Measurements from ENCODE around the gene TBL1X. TPM values are rescaled to one million over a fixed set of nuclear protein-coding genes. Genes with fewer than 3 reads are reported as not detected.
"Not testable (repeated sequence)": the region's sequence is repeated elsewhere in the genome, so short reads cannot be mapped to it uniquely, and the experiment has no call there.

The TBL1X gene
- total and polyA plus RNA-seq, 7 donors = 6.5 to 25.8 (median 16.1) TPM

DNA sequence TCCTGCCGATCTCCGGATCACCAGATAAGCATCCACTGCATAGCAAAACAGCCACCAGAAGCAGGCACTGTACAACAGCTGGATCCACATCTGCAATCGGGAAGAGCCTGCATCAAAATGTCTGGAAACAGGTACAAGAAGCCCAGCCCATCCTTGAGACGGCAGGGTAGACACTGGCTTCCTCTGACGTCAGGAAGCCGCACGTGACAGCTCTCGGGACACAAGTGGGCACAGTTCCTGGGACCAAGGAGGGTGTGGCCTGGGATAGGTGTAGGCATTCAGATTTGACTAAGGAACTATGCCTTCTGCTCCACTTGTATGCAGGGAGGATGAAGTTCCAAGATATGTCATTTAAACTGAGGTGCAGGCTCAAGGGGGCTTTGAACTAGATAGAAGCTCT is 294.5 kb downstream of the TBL1X start:
- Histone ChIP-seq H3K36me3 (no peaks in the 10 kb centered on the region), H3K4me1 (no peaks in the 10 kb centered on the region), H3K9me3 (no peaks in the 10 kb centered on the region), H3K27ac (no peak overlapping the region), H3K4me3 (no peak overlapping the region), H3K27me3 (no peaks in the 10 kb centered on the region)
- DNase-seq = no peak
- intact Hi-C loops (cut with DNase I) = no loop called here
- WGBS, 2 donors = 81 to 82% methylated on average over 8 of the region's 8 CpGs
- no peak for TF ChIP-seq EP300 (IDR thresholded peaks at IDR 0.05)
- TF ChIP-seq POLR2A (IDR thresholded peaks at IDR 0.05) = no peak
- TF ChIP-seq, protein P1, sequence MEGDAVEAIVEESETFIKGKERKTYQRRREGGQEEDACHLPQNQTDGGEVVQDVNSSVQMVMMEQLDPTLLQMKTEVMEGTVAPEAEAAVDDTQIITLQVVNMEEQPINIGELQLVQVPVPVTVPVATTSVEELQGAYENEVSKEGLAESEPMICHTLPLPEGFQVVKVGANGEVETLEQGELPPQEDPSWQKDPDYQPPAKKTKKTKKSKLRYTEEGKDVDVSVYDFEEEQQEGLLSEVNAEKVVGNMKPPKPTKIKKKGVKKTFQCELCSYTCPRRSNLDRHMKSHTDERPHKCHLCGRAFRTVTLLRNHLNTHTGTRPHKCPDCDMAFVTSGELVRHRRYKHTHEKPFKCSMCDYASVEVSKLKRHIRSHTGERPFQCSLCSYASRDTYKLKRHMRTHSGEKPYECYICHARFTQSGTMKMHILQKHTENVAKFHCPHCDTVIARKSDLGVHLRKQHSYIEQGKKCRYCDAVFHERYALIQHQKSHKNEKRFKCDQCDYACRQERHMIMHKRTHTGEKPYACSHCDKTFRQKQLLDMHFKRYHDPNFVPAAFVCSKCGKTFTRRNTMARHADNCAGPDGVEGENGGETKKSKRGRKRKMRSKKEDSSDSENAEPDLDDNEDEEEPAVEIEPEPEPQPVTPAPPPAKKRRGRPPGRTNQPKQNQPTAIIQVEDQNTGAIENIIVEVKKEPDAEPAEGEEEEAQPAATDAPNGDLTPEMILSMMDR (IDR thresholded peaks at IDR 0.05) = no peak
- TF ChIP-seq POLR2AphosphoS5 (IDR thresholded peaks at IDR 0.05) = no peak

- DNase-seq = no peak
- TF ChIP-seq, protein P1 (IDR thresholded peaks at IDR 0.05) = no peak
- TF ChIP-seq POLR2A (IDR thresholded peaks at IDR 0.05) (no peak), EP300 (IDR thresholded peaks at IDR 0.05) (no peak), POLR2AphosphoS5 (IDR thresholded peaks at IDR 0.05) (no peak)
- Histone ChIP-seq H3K9me3 (no peaks in the 10 kb centered on the region), H3K4me3 (no peak overlapping the region), H3K27me3 (peaks cover 0 to 8% (median 0%) of the 10 kb centered on the region in 3 donors), H3K36me3 (no peaks in the 10 kb centered on the region), H3K27ac (no peak overlapping the region), H3K4me1 (no peaks in the 10 kb centered on the region)
- intact Hi-C loops (cut with DNase I) = no loop called here
- WGBS, 2 donors = 16 to 33% methylated on average over 67 of the region's 67 CpGs
Observed at GRCh38 chrX:9765072-9765736, 300.3 kb downstream of the TBL1X start.

GRCh38 chrX:9765737-9766097 is 300.9 kb downstream of the TBL1X start, which contains the start of gene GPR143:
GPR143 (minus strand) TSS chrX:9765847; CDS start chrX:9765817, 30 bp downstream.
- Histone ChIP-seq H3K4me1 (no peaks in the 10 kb centered on the region), H3K27ac (no peak within 1 kb of the TSS), H3K36me3 (no peaks in the 10 kb centered on the region), H3K4me3 (no peak within 1 kb of the TSS), H3K9me3 (no peaks in the 10 kb centered on the region), H3K27me3 (peaks cover 0 to 8% (median 0%) of the 10 kb centered on the region in 3 donors)
- 24 to 44% methylated on average over 26 of the region's 26 CpGs for WGBS, 2 donors
- DNase-seq = no peak
- intact Hi-C loops (cut with DNase I) = no loop called here
- TF ChIP-seq POLR2A (IDR thresholded peaks at IDR 0.05) (no peak), EP300 (IDR thresholded peaks at IDR 0.05) (no peak), POLR2AphosphoS5 (IDR thresholded peaks at IDR 0.05) (no peak)
- TF ChIP-seq, protein P1 (IDR thresholded peaks at IDR 0.05) = no peak

- Histone ChIP-seq H3K4me1 (no peaks in the 10 kb centered on the region), H3K36me3 (no peaks in the 10 kb centered on the region), H3K9me3 (no peaks in the 10 kb centered on the region), H3K27ac (no peak overlapping the region), H3K27me3 (peaks cover 0 to 8% (median 0%) of the 10 kb centered on the region in 3 donors), H3K4me3 (no peak overlapping the region)
- no peak for TF ChIP-seq POLR2AphosphoS5 (IDR thresholded peaks at IDR 0.05)
- TF ChIP-seq POLR2A (IDR thresholded peaks at IDR 0.05) = no peak
- TF ChIP-seq EP300 (IDR thresholded peaks at IDR 0.05) = no peak
- TF ChIP-seq, protein P1 (IDR thresholded peaks at IDR 0.05) = no peak
- no peak for DNase-seq
- intact Hi-C loops (cut with DNase I) = no loop called here
- 9 to 30% methylated on average over 6 of the region's 6 CpGs for WGBS, 2 donors
Observed at GRCh38 chrX:9767375-9767774, 302.5 kb downstream of the TBL1X start.

DNA sequence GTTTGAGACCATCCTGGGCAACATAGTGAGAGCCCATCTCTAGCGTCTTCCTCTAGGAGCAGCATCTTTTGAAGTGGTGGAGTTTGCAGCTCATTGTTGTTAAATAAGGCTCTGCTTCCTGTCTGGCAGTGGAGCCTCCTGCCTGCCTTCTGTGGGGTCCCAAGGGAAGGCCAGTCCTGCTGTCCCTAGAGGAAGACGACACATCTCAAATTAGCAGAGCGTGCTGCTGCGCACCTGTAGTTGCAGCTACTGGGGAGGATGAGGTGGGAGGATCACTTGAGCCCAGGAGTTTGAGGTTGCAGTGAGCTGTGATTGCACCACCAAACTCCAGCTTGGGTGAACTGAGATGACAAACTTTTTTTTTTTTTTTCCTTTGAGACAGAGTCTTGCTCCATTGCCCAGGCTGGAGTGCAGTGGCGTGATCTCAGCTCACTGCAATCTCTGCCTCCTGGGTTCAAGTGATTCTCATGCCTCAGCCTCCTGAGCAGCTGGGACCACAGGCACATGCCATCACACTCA is 303.5 kb downstream of the TBL1X start:
- H3K4me1 ChIP-seq; DNase-seq; H3K4me3 ChIP-seq; intact Hi-C loops (cut with DNase I); H3K27me3 ChIP-seq; H3K9me3 ChIP-seq; H3K27ac ChIP-seq; H3K36me3 ChIP-seq: not testable (repeated sequence)
- WGBS, 2 donors = 64 to 87% methylated on average over 5 of the region's 5 CpGs
